GM10847 (cell line): ENCODE data around the gene MYD88.

Experiments used
- POLR2A ChIP-seq: IDR thresholded peaks from 2 replicates; pipeline ENCODE4 v1.6.1; 2011; ENCODE audit not compliant: insufficient read length; ENCODE audit errors: extremely low read depth

MYD88 gene

GRCh38 chr3:38118421-38119247, 19.8 kb upstream of the MYD88 start:
- TF ChIP-seq POLR2A, result no peak

GRCh38 chr3:38119248-38119544, 19.3 kb upstream of the MYD88 start:
- no peak for TF ChIP-seq POLR2A

GRCh38 chr3:38119821-38120692, 18.4 kb upstream of the MYD88 start:
- TF ChIP-seq POLR2A, result no peak

- TF ChIP-seq POLR2A, result no peak
Observed at GRCh38 chr3:38120693-38121450, 17.6 kb upstream of the MYD88 start.

GRCh38 chr3:38121451-38121831, 17.0 kb upstream of the MYD88 start:
- TF ChIP-seq POLR2A, result no peak

GRCh38 chr3:38121832-38122461, 16.5 kb upstream of the MYD88 start:
- TF ChIP-seq POLR2A, result no peak

GRCh38 chr3:38122712-38123290, 15.7 kb upstream of the MYD88 start:
- TF ChIP-seq POLR2A, result no peak

GRCh38 chr3:38124324-38125122, 13.9 kb upstream of the MYD88 start:
- TF ChIP-seq POLR2A, result no peak

GRCh38 chr3:38125305-38126120, 12.9 kb upstream of the MYD88 start:
- TF ChIP-seq POLR2A, result no peak

GRCh38 chr3:38126121-38126892, 12.2 kb upstream of the MYD88 start:
- TF ChIP-seq POLR2A, result no peak

- TF ChIP-seq POLR2A, result no peak
Observed at GRCh38 chr3:38127611-38128302, 10.7 kb upstream of the MYD88 start.

GRCh38 chr3:38128303-38128655, 10.2 kb upstream of the MYD88 start:
- no peak for TF ChIP-seq POLR2A
